HepG2 (cell line): ENCODE results near the gene ZNF804A. TPM values are rescaled to one million over a fixed set of nuclear protein-coding genes. Genes with fewer than 3 reads are reported as not detected.

Source experiments
- ATAC-seq: fragments of 200-7000 bp; cut with Tn5 transposase; 3 replicates; pipeline ENCODE4 v1.9.1; 2020; ENCODE audit warnings: mild to moderate bottlenecking, moderate library complexity
- BruUV-seq: library from RNA; stranded (reverse); fragments of 400-500 nt; replicated peaks from 2 replicates; lab custom pipeline; 2021; lab: Mats Ljungman, UMichigan
- CTCF ChIA-PET: fragments of 300-600 bp; formaldehyde crosslinking; extraction: SDS; loops from one replicate; lab custom pipeline; 2021; ENCODE audit warnings: low total read pairs, inconsistent platforms, low intra/inter-chr PET ratio; lab: Yijun Ruan, JAX
- POLR2A ChIA-PET: fragments of 350-600 bp; sonication (Branson Sonifier 250); formaldehyde crosslinking; loops from one replicate; lab custom pipeline; 2020; ENCODE audit warnings: antibody characterized with exemption, inconsistent platforms; lab: Yijun Ruan, JAX
- DNase-seq: peaks from one replicate; pipeline ENCODE4 v3.0.0-alpha.2; 2015; ENCODE audit warnings: low spot score
- FAIRE-seq: peaks from 3 replicates; lab custom pipeline; 2011; peaks lifted over from hg19 to GRCh38; lab: Jason Lieb, UNC
- H2AFZ ChIP-seq: one replicate; pipeline ENCODE4 v1.6.1; 2011; ENCODE audit warnings: low read length, inconsistent platforms
- H3K27ac ChIP-seq: fragments of 300-600 bp; 3 replicates; pipeline ENCODE4 v1.8.0; 2011; ENCODE audit warnings: mixed run types, mild to moderate bottlenecking, mixed read lengths, low read length, inconsistent platforms; ENCODE audit not compliant: insufficient read depth; ENCODE audit errors: extremely low read length
- H3K27me3 ChIP-seq, 2 experiments: fragments of 200-600 bp in 1 of 2; 2 replicates in 1 of 2; 3 replicates in 1 of 2; pipeline versions ENCODE4 v1.6.0 to v1.8.0; 2011; ENCODE audit warnings: low read length in 2 of 2, mild to moderate bottlenecking in 2 of 2, moderate library complexity in 2 of 2, inconsistent platforms in 1 of 2; ENCODE audit not compliant: insufficient read depth in 2 of 2, control insufficient read depth in 1 of 2
- H3K36me3 ChIP-seq, 2 experiments: fragments of 200-600 bp in 1 of 2; replicated peaks in 1 of 2; 2 replicates in 1 of 2; 3 replicates in 1 of 2; pipeline versions ENCODE4 v1.5.1 to v1.8.0; 2011; ENCODE audit warnings: low read length in 2 of 2, inconsistent platforms in 1 of 2; ENCODE audit not compliant: insufficient read depth in 2 of 2, control insufficient read depth in 1 of 2
- H3K4me1 ChIP-seq: 2 replicates; pipeline ENCODE4 v1.5.1; 2012; ENCODE audit warnings: low read length, inconsistent platforms; ENCODE audit not compliant: insufficient read depth
- H3K4me2 ChIP-seq: 2 replicates; pipeline ENCODE4 v1.6.0; 2011; ENCODE audit warnings: low read depth, low read length, inconsistent platforms
- H3K4me3 ChIP-seq, 3 experiments: fragments of 200-600 bp in 1 of 3; sonication (generic), shearing (Covaris generic) in 1 of 3; replicated peaks in 1 of 3; 2 replicates each; pipeline ENCODE4 v1.5.1; 2011 to 2016; ENCODE audit warnings: low read length in 3 of 3, inconsistent platforms in 2 of 3, low read depth in 2 of 3, mild to moderate bottlenecking in 2 of 3, control low read depth in 1 of 3, mixed read lengths in 1 of 3; ENCODE audit not compliant: insufficient read depth in 1 of 3
- H3K79me2 ChIP-seq: one replicate; pipeline ENCODE4 v1.6.1; 2011; ENCODE audit warnings: low read length, inconsistent platforms; ENCODE audit not compliant: insufficient read depth
- H3K9ac ChIP-seq: 2 replicates; pipeline ENCODE4 v1.6.0; 2011; ENCODE audit warnings: mild to moderate bottlenecking, low read depth, low read length, inconsistent platforms; ENCODE audit not compliant: insufficient read depth
- H3K9me3 ChIP-seq: 2 replicates; pipeline ENCODE4 v1.5.1; 2012; ENCODE audit warnings: mild to moderate bottlenecking, low read length
- H4K20me1 ChIP-seq: 2 replicates; pipeline ENCODE4 v1.6.0; 2011; ENCODE audit warnings: inconsistent platforms, mild to moderate bottlenecking, low read length, moderate library complexity; ENCODE audit not compliant: insufficient read depth
- GFI1 ChIP-seq: sonication (generic); formaldehyde crosslinking; IDR thresholded peaks from 2 replicates; pipeline ENCODE4 v1.5.0; 2020; ENCODE audit warnings: missing genetic modification reagents, mild to moderate bottlenecking, borderline replicate concordance
- HNRNPH1 ChIP-seq: fragments of 200-400 bp; formaldehyde crosslinking; optimal IDR thresholded peaks from 2 replicates; pipeline ENCODE3; 2017; ENCODE audit warnings: mild to moderate bottlenecking, low read depth, low read length
- MAFF ChIP-seq: IDR thresholded peaks from 2 replicates; pipeline ENCODE4 v1.6.1; 2011; ENCODE audit warnings: low read depth, low read length, improper control_type of control experiment
- MAFK ChIP-seq, 2 experiments: IDR thresholded peaks in 1 of 2; conservative IDR thresholded peaks in 1 of 2; 2 replicates each; pipeline ENCODE4 v1.6.1; 2011; ENCODE audit warnings: improper control_type of control experiment in 2 of 2, low read length in 2 of 2
- MIXL1 ChIP-seq: IDR thresholded peaks from 2 replicates; pipeline ENCODE4 v1.6.1; 2016
- MTA1 ChIP-seq: sonication (generic); formaldehyde crosslinking; IDR thresholded peaks from 2 replicates; pipeline ENCODE4 v1.4.0; 2020; ENCODE audit warnings: missing genetic modification reagents, mild to moderate bottlenecking, borderline replicate concordance
- MZF1 ChIP-seq: sonication (generic); formaldehyde crosslinking; IDR thresholded peaks from 2 replicates; pipeline ENCODE4 v1.8.1; 2023; ENCODE audit warnings: mild to moderate bottlenecking, missing genetic modification reagents, borderline replicate concordance
- SMARCC2 ChIP-seq: fragments of 450-650 bp; IDR thresholded peaks from 2 replicates; pipeline ENCODE4 v1.6.1; 2017; ENCODE audit warnings: antibody characterized with exemption, mild to moderate bottlenecking
- ZNF230 ChIP-seq: sonication (generic); formaldehyde crosslinking; IDR thresholded peaks from 2 replicates; pipeline ENCODE4 v1.4.0; 2020; ENCODE audit warnings: mild to moderate bottlenecking, missing genetic modification reagents
- ZNF446 ChIP-seq: sonication (generic); formaldehyde crosslinking; IDR thresholded peaks from 2 replicates; pipeline ENCODE4 v1.5.0; 2020; ENCODE audit warnings: mild to moderate bottlenecking, missing genetic modification reagents
- ZNF605 ChIP-seq: sonication (generic); formaldehyde crosslinking; IDR thresholded peaks from 2 replicates; pipeline ENCODE4 v1.8.0; 2022; ENCODE audit warnings: mild to moderate bottlenecking, missing genetic modification reagents
- WGBS: methylation state at CpG from one replicate; pipeline ENCODE4 v1.1.6; 2017; ENCODE audit warnings: low lambda C conversion rate; 5-methylcytosine and 5-hydroxymethylcytosine counted together
- in situ Hi-C: cut with HindIII; loops from 2 replicates; pipeline ENCODE4 v1.10.0; 2017; ENCODE audit warnings: low pct_unique_long_range_greater_than_20kb; ENCODE audit not compliant: extremely low pct_ligation_motif_present
- intact Hi-C: fragments of 100-400 bp; cut with micrococcal nuclease; formaldehyde crosslinking; loops from one replicate; pipeline ENCODE4 v1.10.0; 2022; ENCODE audit not compliant: unreplicated experiment
- polyA plus RNA-seq, 8 experiments: library from polyadenylated mRNA; depleted of rRNA in 3 of 8; stranded (reverse) in 7 of 8; unstranded in 1 of 8; fragments of >200 nt; fragmentation: Illumina TruSeq in 4 of 8; extraction: Trizol in 4 of 8; gene quantifications; 2 replicates each; pipeline versions ENCODE4 v1.2.1 to v1.2.3, GENCODE V29; 2011 to 2016; ENCODE audit warnings: low read depth in 4 of 8, missing spikeins in 1 of 8, mixed read lengths in 1 of 8; ENCODE audit not compliant: insufficient read depth in 1 of 8
- total RNA-seq, 5 experiments: library from RNA; depleted of rRNA; stranded (reverse); fragments of >200 nt; fragmentation: Illumina TruSeq; extraction: Trizol; gene quantifications; 2 replicates each; pipeline ENCODE4 v1.2.3, GENCODE V29; 2016; ENCODE audit warnings: low read depth in 1 of 5

ZNF804A gene
- total and polyA plus RNA-seq, 2 of the 13 experiments (the other 11 are each of a cell fraction or from before 2014, with no cell fraction given): 0.07 to 0.09 TPM

DNA sequence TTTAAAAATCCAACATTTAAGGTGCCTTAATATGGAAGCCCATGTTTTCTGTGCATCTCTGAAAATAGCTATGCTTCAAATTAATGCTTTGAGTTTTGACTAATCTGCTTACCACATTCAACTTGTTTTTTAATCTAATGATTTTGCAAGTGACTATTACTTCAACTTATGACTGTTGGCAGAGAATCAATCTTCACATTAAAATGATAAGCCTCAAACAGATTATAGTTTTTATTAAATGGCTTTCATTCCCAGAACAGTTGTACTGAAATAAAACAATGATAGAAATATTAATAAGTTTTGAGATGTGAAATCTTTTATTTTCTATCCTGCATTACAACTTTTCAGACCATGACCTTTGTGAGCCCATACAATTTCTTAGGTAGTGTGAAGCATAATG lies 347.5 kb downstream of the ZNF804A start:
- in situ Hi-C loops: no loop called here

DNA sequence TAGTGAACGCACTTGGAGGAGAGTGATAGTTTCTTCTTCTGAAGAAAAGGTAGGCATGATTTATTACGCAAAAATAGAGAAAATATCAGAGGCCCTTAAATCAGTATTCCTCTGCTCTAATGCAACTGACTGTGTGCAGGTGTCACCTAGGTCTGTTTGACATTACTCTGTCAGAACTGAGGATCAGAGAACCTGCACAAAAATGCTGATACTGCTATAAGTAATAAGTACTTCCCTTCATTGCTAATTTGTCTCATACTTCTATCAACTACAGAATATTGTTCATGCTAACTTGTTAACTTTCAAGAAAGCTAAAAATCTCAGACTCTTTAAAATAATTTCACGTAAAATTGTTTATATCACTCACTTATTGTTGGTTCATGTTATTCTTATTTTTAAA lies 358.5 kb downstream of the ZNF804A start:
- in situ Hi-C loops: no loop called here
- Histone ChIP-seq H3K79me2 (no peaks in the 10 kb centered on the region), H4K20me1 (no peaks in the 10 kb centered on the region), H3K4me3 (no peak overlapping the region), H3K9ac (no peak overlapping the region), H3K4me2 (no peak overlapping the region), H2AFZ (no peak overlapping the region), H3K4me1 (no peaks in the 10 kb centered on the region), H3K27ac (no peak overlapping the region), H3K9me3 (peaks cover 45% of the 10 kb centered on the region), H3K36me3 (no peaks in the 10 kb centered on the region), H3K27me3 (no peaks in the 10 kb centered on the region)
- CTCF ChIA-PET: no interaction called here
- POLR2A ChIA-PET: no interaction called here
- WGBS: 10% methylated on average over 3 of the region's 3 CpGs
- no peak for TF ChIP-seq MIXL1 (CRISPR knock-in tag)
- TF ChIP-seq ZNF230 (CRISPR knock-in tag): no peak
- TF ChIP-seq HNRNPH1: no peak
- TF ChIP-seq MAFF: peak; percentile 70
- TF ChIP-seq SMARCC2: no peak
- TF ChIP-seq MAFK (conservative IDR thresholded peaks at IDR 0.05 in 1 of 2, IDR thresholded peaks at IDR 0.05 in 1 of 2; ENCODE audit: low read length in 2 of 2): peak; percentile 78 to 81
- TF ChIP-seq ZNF446 (CRISPR knock-in tag): no peak
- TF ChIP-seq GFI1 (CRISPR knock-in tag): no peak
- no peak for FAIRE-seq
- intact Hi-C loops: no loop called here
- ATAC-seq: no peak
- BruUV-seq: no TSS peak
- DNase-seq: no peak

More for the DNA sequence above, 347.5 kb downstream of the ZNF804A start:
- no peak overlapping the region for H3K9ac ChIP-seq
- no peaks in the 10 kb centered on the region for H3K27me3 ChIP-seq
- no peaks in the 10 kb centered on the region for H4K20me1 ChIP-seq
- ChIA-PET POLR2A (no interaction called here), CTCF (no interaction called here)
- H3K27ac ChIP-seq: no peak overlapping the region
- FAIRE-seq: no peak
- intact Hi-C loops: no loop called here
- H3K4me1 ChIP-seq: no peaks in the 10 kb centered on the region
- H3K4me2 ChIP-seq: no peak overlapping the region
- H3K4me3 ChIP-seq: no peak overlapping the region
- H3K79me2 ChIP-seq: no peaks in the 10 kb centered on the region
- no peak for DNase-seq
- no peak overlapping the region for H2AFZ ChIP-seq
- TF ChIP-seq MTA1 (CRISPR knock-in tag) (no peak), MZF1 (no peak), ZNF605 (CRISPR knock-in tag) (no peak)
- H3K36me3 ChIP-seq: no peaks in the 10 kb centered on the region
- H3K9me3 ChIP-seq: peaks cover 35% of the 10 kb centered on the region
- BruUV-seq: no TSS peak
- ATAC-seq: no peak
